ENCODE data around the gene ZNF653.

The ZNF653 gene

GRCh38 chr19:11504502-11505031, 1.1 kb downstream of the ZNF653 start:
- Mint-ChIP-seq H3K9me3 (no peaks in the 10 kb centered on the region), H3K27ac (peak overlapping the region; percentile 87), H3K27me3 (ENCODE audit: low read depth) (no peaks in the 10 kb centered on the region), H3K36me3 (ENCODE audit: low read depth) (peaks cover 13% of the 10 kb centered on the region), H3K4me1 (ENCODE audit: low read depth) (peaks cover 17% of the 10 kb centered on the region), H3K4me3 (peak overlapping the region; percentile 82)
- no peak for DNase-seq (ENCODE audit: low spot score)

- Mint-ChIP-seq H3K36me3 (ENCODE audit: low read depth) (peaks cover 20% of the 10 kb centered on the region), H3K27ac (no peak overlapping the region), H3K4me1 (ENCODE audit: low read depth) (peaks cover 11% of the 10 kb centered on the region), H3K27me3 (ENCODE audit: low read depth) (no peaks in the 10 kb centered on the region), H3K9me3 (no peaks in the 10 kb centered on the region), H3K4me3 (no peak overlapping the region)
- no peak for DNase-seq (ENCODE audit: low spot score)
These were observed 5.7 kb downstream of the ZNF653 start for GRCh38 chr19:11499890-11500420.

- H3K36me3 Mint-ChIP-seq (ENCODE audit: low read depth): peaks cover 18% of the 10 kb centered on the region
- no peaks in the 10 kb centered on the region for H3K27me3 Mint-ChIP-seq (ENCODE audit: low read depth)
- no peak overlapping the region for H3K27ac Mint-ChIP-seq
- no peak overlapping the region for H3K4me3 Mint-ChIP-seq
- no peaks in the 10 kb centered on the region for H3K9me3 Mint-ChIP-seq
- DNase-seq (ENCODE audit: low spot score): no peak
- H3K4me1 Mint-ChIP-seq (ENCODE audit: low read depth): peaks cover 4% of the 10 kb centered on the region
These were observed 6.4 kb downstream of the ZNF653 start for GRCh38 chr19:11499220-11499726.

GRCh38 chr19:11496391-11497163, 9.1 kb downstream of the ZNF653 start:
- DNase-seq (ENCODE audit: low spot score): peak; percentile 43
- H3K27ac Mint-ChIP-seq: no peak overlapping the region

GRCh38 chr19:11495885-11496284, 9.8 kb downstream of the ZNF653 start:
- Mint-ChIP-seq H3K9me3 (no peaks in the 10 kb centered on the region), H3K4me1 (ENCODE audit: low read depth) (peaks cover 4% of the 10 kb centered on the region), H3K27me3 (ENCODE audit: low read depth) (no peaks in the 10 kb centered on the region), H3K36me3 (ENCODE audit: low read depth) (peaks cover 18% of the 10 kb centered on the region), H3K4me3 (no peak overlapping the region), H3K27ac (no peak overlapping the region)
- DNase-seq (ENCODE audit: low spot score): no peak

More at GRCh38 chr19:11496391-11497163, 9.1 kb downstream of the ZNF653 start:
- H3K9me3 Mint-ChIP-seq: no peaks in the 10 kb centered on the region
- H3K4me3 Mint-ChIP-seq: no peak overlapping the region
- H3K27me3 Mint-ChIP-seq (ENCODE audit: low read depth): no peaks in the 10 kb centered on the region
- H3K36me3 Mint-ChIP-seq (ENCODE audit: low read depth): peaks cover 18% of the 10 kb centered on the region
- H3K4me1 Mint-ChIP-seq (ENCODE audit: low read depth): peaks cover 4% of the 10 kb centered on the region

GRCh38 chr19:11495481-11495880, 10.2 kb downstream of the ZNF653 start:
- H3K36me3 Mint-ChIP-seq (ENCODE audit: low read depth): peaks cover 18% of the 10 kb centered on the region
- H3K4me3 Mint-ChIP-seq: no peak overlapping the region
- peaks cover 4% of the 10 kb centered on the region for H3K4me1 Mint-ChIP-seq (ENCODE audit: low read depth)
- H3K9me3 Mint-ChIP-seq: no peaks in the 10 kb centered on the region
- no peak overlapping the region for H3K27ac Mint-ChIP-seq
- H3K27me3 Mint-ChIP-seq (ENCODE audit: low read depth): no peaks in the 10 kb centered on the region
- no peak for DNase-seq (ENCODE audit: low spot score)

GRCh38 chr19:11494634-11495285, 10.9 kb downstream of the ZNF653 start:
- Mint-ChIP-seq H3K27me3 (ENCODE audit: low read depth) (no peaks in the 10 kb centered on the region), H3K36me3 (ENCODE audit: low read depth) (peaks cover 15% of the 10 kb centered on the region), H3K9me3 (no peaks in the 10 kb centered on the region), H3K27ac (no peak overlapping the region), H3K4me1 (ENCODE audit: low read depth) (no peaks in the 10 kb centered on the region), H3K4me3 (no peak overlapping the region)
- no peak for DNase-seq (ENCODE audit: low spot score)

- no peak overlapping the region for H3K4me3 Mint-ChIP-seq
- peaks cover 10% of the 10 kb centered on the region for H3K36me3 Mint-ChIP-seq (ENCODE audit: low read depth)
- H3K27me3 Mint-ChIP-seq (ENCODE audit: low read depth): no peaks in the 10 kb centered on the region
- no peaks in the 10 kb centered on the region for H3K4me1 Mint-ChIP-seq (ENCODE audit: low read depth)
- no peaks in the 10 kb centered on the region for H3K9me3 Mint-ChIP-seq
- no peak for DNase-seq (ENCODE audit: low spot score)
- no peak overlapping the region for H3K27ac Mint-ChIP-seq
These were observed 16.3 kb downstream of the ZNF653 start for GRCh38 chr19:11489378-11489777.

GRCh38 chr19:11486661-11487503, 18.8 kb downstream of the ZNF653 start:
- Mint-ChIP-seq H3K9me3 (no peaks in the 10 kb centered on the region), H3K4me3 (no peak overlapping the region), H3K4me1 (ENCODE audit: low read depth) (peaks cover 8% of the 10 kb centered on the region), H3K27me3 (ENCODE audit: low read depth) (peaks cover 3% of the 10 kb centered on the region), H3K36me3 (ENCODE audit: low read depth) (peaks cover 13% of the 10 kb centered on the region), H3K27ac (no peak overlapping the region)
- DNase-seq (ENCODE audit: low spot score): no peak

GRCh38 chr19:11485245-11485837, 20.3 kb downstream of the ZNF653 start:
- Mint-ChIP-seq H3K9me3 (no peaks in the 10 kb centered on the region), H3K27me3 (ENCODE audit: low read depth) (peaks cover 13% of the 10 kb centered on the region), H3K4me3 (no peak overlapping the region), H3K27ac (peak overlapping the region; percentile 38), H3K36me3 (ENCODE audit: low read depth) (peaks cover 10% of the 10 kb centered on the region), H3K4me1 (ENCODE audit: low read depth) (peaks cover 9% of the 10 kb centered on the region)
- no peak for DNase-seq (ENCODE audit: low spot score)

- peak overlapping the region; percentile 63 for H3K4me3 Mint-ChIP-seq
- DNase-seq (ENCODE audit: low spot score): no peak
- H3K36me3 Mint-ChIP-seq (ENCODE audit: low read depth): peaks cover 9% of the 10 kb centered on the region
- H3K4me1 Mint-ChIP-seq (ENCODE audit: low read depth): peaks cover 14% of the 10 kb centered on the region
- peaks cover 20% of the 10 kb centered on the region for H3K27me3 Mint-ChIP-seq (ENCODE audit: low read depth)
- no peaks in the 10 kb centered on the region for H3K9me3 Mint-ChIP-seq
- H3K27ac Mint-ChIP-seq: no peak overlapping the region
These were observed 22.1 kb downstream of the ZNF653 start for GRCh38 chr19:11483366-11484111.

- Mint-ChIP-seq H3K4me3 (peak overlapping the region; percentile 75), H3K4me1 (ENCODE audit: low read depth) (peaks cover 16% of the 10 kb centered on the region), H3K36me3 (ENCODE audit: low read depth) (peaks cover 9% of the 10 kb centered on the region), H3K9me3 (no peaks in the 10 kb centered on the region), H3K27me3 (ENCODE audit: low read depth) (peaks cover 30% of the 10 kb centered on the region), H3K27ac (peak overlapping the region; percentile 69)
- peak; percentile 88 for DNase-seq (ENCODE audit: low spot score)
These were observed 23.1 kb downstream of the ZNF653 start for GRCh38 chr19:11482384-11483050.

Data from T-helper 2 cell treated with Interferon-gamma antibody and Interleukin-4, amounts not matched to agents 5 μg/mL and 100 μg/mL, for 36 hours (primary cell).